Suprapubic skin (tissue), 4 donors: Measurements from ENCODE around the gene WLS.

Experiments used
- EP300 ChIP-seq: sonication (generic); formaldehyde crosslinking; IDR thresholded peaks from one replicate; pipeline ENCODE4 v1.6.1; 2017; ENCODE audit warnings: antibody characterized with exemption
- POLR2A ChIP-seq, 2 donors: fragments of 450-650 bp; IDR thresholded peaks; one replicate each; pipeline ENCODE4 v1.6.1; 2017; ENCODE audit warnings: antibody characterized with exemption in 2 of 2, mild to moderate bottlenecking in 2 of 2, moderate library complexity in 2 of 2
- POLR2AphosphoS5 ChIP-seq, 3 donors: sonication (generic); formaldehyde crosslinking; IDR thresholded peaks; one replicate each; pipeline ENCODE4 v1.6.1; 2017; ENCODE audit warnings: antibody characterized with exemption in 3 of 3
- TF ChIP-seq, protein P1 (sequence below), 2 donors: fragments of 200-600 bp in 1 of 2; fragments of 450-650 bp in 1 of 2; sonication (generic) in 1 of 2; IDR thresholded peaks; one replicate each; pipeline ENCODE4 v1.5.1; 2016 to 2019; ENCODE audit warnings: antibody characterized with exemption in 2 of 2, mild to moderate bottlenecking in 1 of 2, moderate library complexity in 1 of 2

DNA sequence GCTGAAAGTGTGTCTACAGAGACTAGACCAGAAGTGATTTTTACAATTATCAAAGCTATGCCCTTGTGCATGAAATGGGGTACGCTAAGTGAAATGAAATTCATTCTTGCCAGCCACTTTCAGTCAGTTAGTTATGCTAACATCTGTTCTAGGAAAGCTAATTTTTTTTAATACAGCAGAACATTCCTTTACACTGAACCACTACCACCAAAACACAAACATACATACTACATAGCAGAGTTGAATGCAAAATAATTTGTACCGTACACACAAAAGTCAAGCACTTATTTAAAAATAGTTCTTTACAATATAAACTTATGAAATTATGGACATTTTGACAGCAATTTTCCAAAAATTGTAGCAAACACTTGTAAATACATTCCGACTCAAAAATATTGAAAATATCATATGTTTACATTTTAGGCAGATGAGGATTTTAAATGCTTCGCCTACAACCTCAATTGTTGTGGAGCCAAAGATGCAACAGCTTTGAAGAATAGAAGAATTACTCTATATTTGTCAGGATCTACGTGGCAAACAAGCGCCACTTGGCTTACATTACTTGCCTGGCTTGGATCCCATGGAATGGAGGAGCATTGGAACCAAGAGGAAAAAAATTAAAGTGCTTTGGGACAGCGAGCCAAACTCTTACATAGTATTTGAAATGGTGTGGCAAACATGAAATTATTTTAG lies 30.6 kb downstream of the WLS start:
- TF ChIP-seq, protein P1, sequence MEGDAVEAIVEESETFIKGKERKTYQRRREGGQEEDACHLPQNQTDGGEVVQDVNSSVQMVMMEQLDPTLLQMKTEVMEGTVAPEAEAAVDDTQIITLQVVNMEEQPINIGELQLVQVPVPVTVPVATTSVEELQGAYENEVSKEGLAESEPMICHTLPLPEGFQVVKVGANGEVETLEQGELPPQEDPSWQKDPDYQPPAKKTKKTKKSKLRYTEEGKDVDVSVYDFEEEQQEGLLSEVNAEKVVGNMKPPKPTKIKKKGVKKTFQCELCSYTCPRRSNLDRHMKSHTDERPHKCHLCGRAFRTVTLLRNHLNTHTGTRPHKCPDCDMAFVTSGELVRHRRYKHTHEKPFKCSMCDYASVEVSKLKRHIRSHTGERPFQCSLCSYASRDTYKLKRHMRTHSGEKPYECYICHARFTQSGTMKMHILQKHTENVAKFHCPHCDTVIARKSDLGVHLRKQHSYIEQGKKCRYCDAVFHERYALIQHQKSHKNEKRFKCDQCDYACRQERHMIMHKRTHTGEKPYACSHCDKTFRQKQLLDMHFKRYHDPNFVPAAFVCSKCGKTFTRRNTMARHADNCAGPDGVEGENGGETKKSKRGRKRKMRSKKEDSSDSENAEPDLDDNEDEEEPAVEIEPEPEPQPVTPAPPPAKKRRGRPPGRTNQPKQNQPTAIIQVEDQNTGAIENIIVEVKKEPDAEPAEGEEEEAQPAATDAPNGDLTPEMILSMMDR (IDR thresholded peaks at IDR 0.05), result no peak
- TF ChIP-seq POLR2A (IDR thresholded peaks at IDR 0.05), result no peak
- TF ChIP-seq POLR2AphosphoS5 (IDR thresholded peaks at IDR 0.05), result no peak
- TF ChIP-seq EP300, result no peak
